SU-DHL-6 (cell line): ENCODE measurements around the gene KCTD16.

Experiments
- CTCF ChIP-seq: fragments of 200-600 bp; sonication (generic); IDR thresholded peaks from one replicate; pipeline ENCODE4 v1.5.1; 2017; ENCODE audit warnings: antibody characterized with exemption, mild to moderate bottlenecking, low read length, moderate library complexity; ENCODE audit not compliant: insufficient read depth, poor library complexity, severe bottlenecking
- EZH2phosphoT487 ChIP-seq: fragments of 200-600 bp; sonication (generic), shearing (Covaris generic); conservative IDR thresholded peaks from 2 replicates; pipeline ENCODE4 v1.6.1; 2018; ENCODE audit warnings: mild to moderate bottlenecking, antibody characterized with exemption, low read length, moderate library complexity, mixed read lengths

- TF ChIP-seq CTCF (no peak), EZH2phosphoT487 (no peak)
Observed at GRCh38 chr5:144377207-144377606, 206.5 kb downstream of the KCTD16 start.
